GM23338 (cell line): Measurements from ENCODE around the gene KRTAP6-1. TPM values are rescaled to one million over a fixed set of nuclear protein-coding genes. Genes with fewer than 3 reads are reported as not detected.

Experiments used
- POLR2AphosphoS5 ChIP-seq: IDR thresholded peaks from 2 replicates; pipeline ENCODE4 v1.6.1; 2016; ENCODE audit warnings: antibody characterized with exemption, low read depth
- REST ChIP-seq: IDR thresholded peaks from one replicate; pipeline ENCODE4 v1.6.1; 2018; ENCODE audit warnings: antibody characterized with exemption; ENCODE audit not compliant: unreplicated experiment
- polyA plus RNA-seq: library from polyadenylated mRNA; unstranded; fragments of >200 nt; fragmentation: Nextera tagmentation; extraction: Ambion mirVana; gene quantifications from 2 replicates; pipeline ENCODE4 v1.2.1, GENCODE V29; 2016
- small RNA-seq: library from RNA; depleted of rRNA; stranded (forward); fragments of <200 nt; gene quantifications from one replicate; pipeline ENCODE3, GENCODE V24; 2014; ENCODE audit warnings: low replicate concordance
- total RNA-seq: library from RNA; depleted of rRNA; stranded (reverse); fragments of >200 nt; shearing (Covaris generic); gene quantifications from 2 replicates; pipeline ENCODE4 v1.2.3, GENCODE V29; 2014; rRNA removed

The KRTAP6-1 gene
- total and polyA plus RNA-seq, 2 experiments from 2014 or later = not detected

DNA sequence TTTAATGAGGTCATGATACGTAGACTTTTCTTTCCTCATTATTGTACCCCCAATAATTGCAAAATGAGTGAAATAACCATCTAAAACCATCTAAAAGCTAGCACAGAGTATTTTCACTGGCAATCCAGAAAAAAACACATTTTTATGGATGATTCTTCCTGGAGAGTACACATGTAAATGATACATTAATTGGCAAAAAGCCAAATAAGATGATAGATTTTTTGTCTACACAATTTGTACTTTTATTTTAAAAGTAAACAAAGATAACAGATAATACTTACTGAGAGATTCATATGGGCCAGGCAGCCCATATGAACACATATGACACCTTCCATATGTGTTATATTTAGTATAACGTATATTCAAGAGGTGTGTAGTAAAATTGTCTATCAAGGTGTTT, 50.1 kb downstream of the KRTAP6-1 start (continued):
- TF ChIP-seq POLR2AphosphoS5 (no peak), REST (no peak)

Small RNA genes within 50 kb of the gene (small RNA-seq; reads per million reads assigned to genes)
- gene KRTAP20-1 (not detected), gene KRTAP20-3 (not detected), gene KRTAP20-4 (not detected), gene KRTAP22-1 (not detected), gene KRTAP22-2 (not detected)

Other genes starting within 250 kb of the KRTAP6-1 start
- gene KRTAP13-2, start 241.7 kb downstream of the KRTAP6-1 start, total RNA-seq = not detected in 2 replicates
- not detected in 2 replicates for gene KRTAP13-2, start 241.7 kb downstream of the KRTAP6-1 start, polyA plus RNA-seq
- not detected in 2 replicates for gene KRTAP13-1, start 217.9 kb downstream of the KRTAP6-1 start, total RNA-seq
- gene KRTAP13-1, start 217.9 kb downstream of the KRTAP6-1 start, polyA plus RNA-seq = not detected in 2 replicates
- not detected in 2 replicates for gene KRTAP13-3, start 188.0 kb downstream of the KRTAP6-1 start, total RNA-seq
- not detected in 2 replicates for gene KRTAP13-3, start 188.0 kb downstream of the KRTAP6-1 start, polyA plus RNA-seq
- gene KRTAP13-4, start 183.7 kb downstream of the KRTAP6-1 start, total RNA-seq = not detected in 2 replicates
- gene KRTAP13-4, start 183.7 kb downstream of the KRTAP6-1 start, polyA plus RNA-seq = not detected in 2 replicates
- not detected in 2 replicates for gene KRTAP15-1, start 173.7 kb downstream of the KRTAP6-1 start, total RNA-seq
- gene KRTAP15-1, start 173.7 kb downstream of the KRTAP6-1 start, polyA plus RNA-seq = not detected in 2 replicates
- gene KRTAP19-1, start 133.6 kb downstream of the KRTAP6-1 start, total RNA-seq = not detected in 2 replicates
- not detected in 2 replicates for gene KRTAP19-1, start 133.6 kb downstream of the KRTAP6-1 start, polyA plus RNA-seq
- gene KRTAP19-2, start 126.5 kb downstream of the KRTAP6-1 start, total RNA-seq = not detected in 2 replicates
- gene KRTAP19-2, start 126.5 kb downstream of the KRTAP6-1 start, polyA plus RNA-seq = not detected in 2 replicates
- gene KRTAP19-3, start 121.9 kb downstream of the KRTAP6-1 start, total RNA-seq = not detected in 2 replicates
- gene KRTAP19-3, start 121.9 kb downstream of the KRTAP6-1 start, polyA plus RNA-seq = not detected in 2 replicates
- not detected in 2 replicates for gene KRTAP19-4, start 116.8 kb downstream of the KRTAP6-1 start, total RNA-seq
- gene KRTAP19-4, start 116.8 kb downstream of the KRTAP6-1 start, polyA plus RNA-seq = not detected in 2 replicates
- not detected in 2 replicates for gene KRTAP19-5, start 111.8 kb downstream of the KRTAP6-1 start, total RNA-seq
- gene KRTAP19-5, start 111.8 kb downstream of the KRTAP6-1 start, polyA plus RNA-seq = not detected in 2 replicates
- not detected in 2 replicates for gene KRTAP19-6, start 72.1 kb downstream of the KRTAP6-1 start, total RNA-seq
- not detected in 2 replicates for gene KRTAP19-6, start 72.1 kb downstream of the KRTAP6-1 start, polyA plus RNA-seq
- gene KRTAP19-7, start 52.6 kb downstream of the KRTAP6-1 start, total RNA-seq = not detected in 2 replicates
- gene KRTAP19-7, start 52.6 kb downstream of the KRTAP6-1 start, polyA plus RNA-seq = not detected in 2 replicates
- not detected in 2 replicates for gene KRTAP22-2, start 23.5 kb downstream of the KRTAP6-1 start, total RNA-seq
- not detected in 2 replicates for gene KRTAP22-2, start 23.5 kb downstream of the KRTAP6-1 start, polyA plus RNA-seq
- not detected in 2 replicates for gene KRTAP6-3, start 21.5 kb downstream of the KRTAP6-1 start, total RNA-seq
- not detected in 2 replicates for gene KRTAP6-3, start 21.5 kb downstream of the KRTAP6-1 start, polyA plus RNA-seq
- gene KRTAP6-2, start 15.0 kb downstream of the KRTAP6-1 start, total RNA-seq = not detected in 2 replicates
- gene KRTAP6-2, start 15.0 kb downstream of the KRTAP6-1 start, polyA plus RNA-seq = not detected in 2 replicates
- gene KRTAP22-1, start 12.8 kb downstream of the KRTAP6-1 start, total RNA-seq = not detected in 2 replicates
- not detected in 2 replicates for gene KRTAP22-1, start 12.8 kb downstream of the KRTAP6-1 start, polyA plus RNA-seq
- not detected in 2 replicates for gene KRTAP20-1, start 2.5 kb upstream of the KRTAP6-1 start, total RNA-seq
- not detected in 2 replicates for gene KRTAP20-1, start 2.5 kb upstream of the KRTAP6-1 start, polyA plus RNA-seq
- gene KRTAP20-4, start 6.7 kb upstream of the KRTAP6-1 start, total RNA-seq = not detected in 2 replicates
- not detected in 2 replicates for gene KRTAP20-4, start 6.7 kb upstream of the KRTAP6-1 start, polyA plus RNA-seq
- not detected in 2 replicates for gene KRTAP20-2, start 21.3 kb upstream of the KRTAP6-1 start, total RNA-seq
- gene KRTAP20-2, start 21.3 kb upstream of the KRTAP6-1 start, polyA plus RNA-seq = not detected in 2 replicates
- not detected in 2 replicates for gene KRTAP20-3, start 28.9 kb upstream of the KRTAP6-1 start, total RNA-seq
- not detected in 2 replicates for gene KRTAP20-3, start 28.9 kb upstream of the KRTAP6-1 start, polyA plus RNA-seq
- not detected in 2 replicates for gene KRTAP21-3, start 104.8 kb upstream of the KRTAP6-1 start, total RNA-seq
- gene KRTAP21-3, start 104.8 kb upstream of the KRTAP6-1 start, polyA plus RNA-seq = not detected in 2 replicates
- not detected in 2 replicates for gene KRTAP21-2, start 133.3 kb upstream of the KRTAP6-1 start, total RNA-seq
- gene KRTAP21-2, start 133.3 kb upstream of the KRTAP6-1 start, polyA plus RNA-seq = not detected in 2 replicates
- gene KRTAP21-1, start 141.5 kb upstream of the KRTAP6-1 start, total RNA-seq = not detected in 2 replicates
- gene KRTAP21-1, start 141.5 kb upstream of the KRTAP6-1 start, polyA plus RNA-seq = not detected in 2 replicates
- not detected in 2 replicates for gene KRTAP8-1, start 199.3 kb upstream of the KRTAP6-1 start, total RNA-seq
- not detected in 2 replicates for gene KRTAP8-1, start 199.3 kb upstream of the KRTAP6-1 start, polyA plus RNA-seq
- not detected in 2 replicates for gene KRTAP7-1, start 215.8 kb upstream of the KRTAP6-1 start, total RNA-seq
- not detected in 2 replicates for gene KRTAP7-1, start 215.8 kb upstream of the KRTAP6-1 start, polyA plus RNA-seq